HEK293T (cell line): Measurements from ENCODE around the gene MAP4K1.

Source experiments
- CTCF ChIA-PET: fragments of 350-600 bp; formaldehyde crosslinking; extraction: SDS; loops from one replicate; lab custom pipeline; 2021; ENCODE audit warnings: antibody characterized with exemption, inconsistent platforms; lab: Yijun Ruan, JAX
- POLR2A ChIA-PET: fragments of 350-600 bp; formaldehyde crosslinking; extraction: SDS; loops from one replicate; lab custom pipeline; 2020; ENCODE audit warnings: antibody characterized with exemption, inconsistent platforms; lab: Yijun Ruan, JAX
- DNase-seq: peaks from one replicate; pipeline ENCODE4 v3.0.0; 2012; ENCODE audit warnings: mixed read lengths; ENCODE audit errors: extremely low spot score
- ARNT ChIP-seq: fragments of 450-650 bp; IDR thresholded peaks from 2 replicates; pipeline ENCODE4 v1.6.1; 2017; ENCODE audit warnings: mild to moderate bottlenecking
- BHLHE40 ChIP-seq: fragments of 450-650 bp; IDR thresholded peaks from 2 replicates; pipeline ENCODE4 v1.6.1; 2016; ENCODE audit warnings: mild to moderate bottlenecking, moderate library complexity, borderline replicate concordance
- CTBP1 ChIP-seq: fragments of 450-650 bp; IDR thresholded peaks from 2 replicates; pipeline ENCODE4 v1.6.1; 2016; ENCODE audit warnings: borderline replicate concordance
- ELF4 ChIP-seq: fragments of 450-650 bp; IDR thresholded peaks from 2 replicates; pipeline ENCODE4 v1.6.1; 2017; ENCODE audit warnings: antibody characterized with exemption
- FOXA1 ChIP-seq: fragments of 450-650 bp; IDR thresholded peaks from 2 replicates; pipeline ENCODE4 v1.6.1; 2016; ENCODE audit warnings: mild to moderate bottlenecking
- FOXK2 ChIP-seq: fragments of 450-650 bp; IDR thresholded peaks from 2 replicates; pipeline ENCODE4 v1.6.1; 2016; ENCODE audit warnings: mild to moderate bottlenecking
- FOXM1 ChIP-seq: fragments of 450-650 bp; IDR thresholded peaks from 2 replicates; pipeline ENCODE4 v1.6.1; 2017; ENCODE audit warnings: mild to moderate bottlenecking, borderline replicate concordance
- HDGF ChIP-seq: fragments of 450-650 bp; IDR thresholded peaks from 2 replicates; pipeline ENCODE4 v1.6.1; 2017; ENCODE audit warnings: antibody characterized with exemption, borderline replicate concordance
- L3MBTL2 ChIP-seq: fragments of 450-650 bp; conservative IDR thresholded peaks from 2 replicates; pipeline ENCODE4 v1.6.1; 2016; ENCODE audit warnings: mild to moderate bottlenecking
- LEF1 ChIP-seq: fragments of 450-650 bp; IDR thresholded peaks from 2 replicates; pipeline ENCODE4 v1.6.1; 2017; ENCODE audit warnings: mild to moderate bottlenecking, borderline replicate concordance
- NFRKB ChIP-seq: fragments of 450-650 bp; IDR thresholded peaks from 2 replicates; pipeline ENCODE4 v1.6.1; 2016; ENCODE audit warnings: mild to moderate bottlenecking, moderate library complexity
- PKNOX1 ChIP-seq: fragments of 450-650 bp; IDR thresholded peaks from 2 replicates; pipeline ENCODE4 v1.6.1; 2016
- SP1 ChIP-seq: fragments of 450-650 bp; IDR thresholded peaks from 2 replicates; pipeline ENCODE4 v1.6.1; 2017
- SUZ12 ChIP-seq: fragments of 450-650 bp; IDR thresholded peaks from 2 replicates; pipeline ENCODE4 v1.6.1; 2016; ENCODE audit warnings: mild to moderate bottlenecking
- TARDBP ChIP-seq: fragments of 450-650 bp; IDR thresholded peaks from 2 replicates; pipeline ENCODE4 v1.6.1; 2016
- ZNF384 ChIP-seq: fragments of 450-650 bp; IDR thresholded peaks from 2 replicates; pipeline ENCODE4 v1.6.1; 2016

Gene MAP4K1

GRCh38 chr19:38617764-38618589 lies at the start of gene MAP4K1:
MAP4K1 (minus strand) TSS chr19:38617953; CDS start chr19:38617895, 58 bp downstream.
- TF ChIP-seq BHLHE40 (no peak), LEF1 (no peak), FOXA1 (no peak), L3MBTL2 (no peak), SP1 (no peak), HDGF (no peak), FOXK2 (no peak), FOXM1 (no peak), CTBP1 (no peak), ELF4 (no peak), ARNT (no peak), SUZ12 (no peak), PKNOX1 (no peak), ZNF384 (no peak), TARDBP (no peak), NFRKB (no peak)
- ChIA-PET POLR2A (interaction anchor here (0.6 to 3.0 kb wide), 26 partner anchors 8 to 314 kb away, joined by 3 to 39 read pairs (median 6); partner anchors contain the start of genes ACTN4, FAM98C, NFKBIB and SIRT2), CTCF (interaction anchor here (0.8 to 1.1 kb wide), 3 partner anchors 17 to 215 kb away, joined by 3 to 4 read pairs (median 3); partner anchors contain the start of gene FAM98C)
- DNase-seq, result no peak

- ChIA-PET CTCF (no interaction called here), POLR2A (interaction anchor here (0.6 to 1.5 kb wide), 2 partner anchors 19 to 20 kb away, joined by 3 to 4 read pairs; partner anchors contain the start of gene ACTN4)
- no peak for TF ChIP-seq FOXM1
- TF ChIP-seq PKNOX1, result peak; percentile 51; the same call in 1 of the 2 replicates
- DNase-seq, result peak; percentile 54
Measured at GRCh38 chr19:38666663-38667511, 49.1 kb upstream of the MAP4K1 start.

GRCh38 chr19:38665950-38666662 lies 48.4 kb upstream of the MAP4K1 start:
- ChIA-PET POLR2A (interaction anchor here (0.6 kb wide), 1 partner anchor 18 kb away, joined by 4 read pairs; no protein-coding TSS in a partner anchor), CTCF (no interaction called here)
- peak; percentile 73 for TF ChIP-seq L3MBTL2
- no peak for TF ChIP-seq ELF4
- DNase-seq, result no peak

- ChIA-PET CTCF (no interaction called here), POLR2A (interaction anchor here (0.6 to 2.8 kb wide), 3 partner anchors 18 to 47 kb away, joined by 4 to 14 read pairs (median 5); partner anchors contain the start of genes ACTN4 and EIF3K)
- TF ChIP-seq LEF1, result no peak
- no peak for TF ChIP-seq BHLHE40
- no peak for TF ChIP-seq L3MBTL2
- TF ChIP-seq SP1, result no peak
- no peak for TF ChIP-seq ELF4
- no peak for TF ChIP-seq HDGF
- TF ChIP-seq CTBP1, result no peak
- no peak for DNase-seq
Measured at GRCh38 chr19:38665219-38665931, 47.6 kb upstream of the MAP4K1 start.

- POLR2A ChIA-PET, result interaction anchor here (0.6 to 2.8 kb wide), 3 partner anchors 17 to 46 kb away, joined by 4 to 14 read pairs (median 5); partner anchors contain the start of genes ACTN4 and EIF3K
- CTCF ChIA-PET, result no interaction called here
- TF ChIP-seq PKNOX1 (no peak), FOXA1 (no peak), SP1 (no peak), ZNF384 (no peak), CTBP1 (no peak), HDGF (no peak), BHLHE40 (no peak), TARDBP (no peak)
- no peak for DNase-seq
Measured at GRCh38 chr19:38664503-38665211, 46.9 kb upstream of the MAP4K1 start.
